ENCODE data around the gene FANCL.
"Not testable (repeated sequence)": the region's sequence is repeated elsewhere in the genome, so short reads cannot be mapped to it uniquely, and the experiment has no call there.

The FANCL gene

GRCh38 chr2:58197894-58198293 is 43.2 kb downstream of the FANCL start:
- Histone ChIP-seq H3K27ac (replicated peaks) (no peak overlapping the region), H3K4me3 (replicated peaks; ENCODE audit: insufficient read depth, low read length) (no peak overlapping the region), H3K27me3 (ENCODE audit: insufficient read depth, poor library complexity, severe bottlenecking) (no peaks in the 10 kb centered on the region)
- no peak for DNase-seq (ENCODE audit: low read depth in 1 of 2, low spot score in 1 of 2)
- TF ChIP-seq CTCF (IDR thresholded peaks at IDR 0.05; ENCODE audit: insufficient read depth, low read length) (no peak), POLR2AphosphoS5 (IDR thresholded peaks at IDR 0.05; ENCODE audit: low read depth) (no peak), SPI1 (IDR thresholded peaks at IDR 0.05; ENCODE audit: borderline replicate concordance, low read depth) (no peak), GABPA (IDR thresholded peaks at IDR 0.05; ENCODE audit: low read depth) (no peak), REST (IDR thresholded peaks at IDR 0.05; ENCODE audit: insufficient replicate concordance, low read depth) (no peak)

- no peak for DNase-seq (ENCODE audit: low read depth in 1 of 2, low spot score in 1 of 2)
- no peak overlapping the region for H3K4me3 ChIP-seq (replicated peaks; ENCODE audit: insufficient read depth, low read length)
- TF ChIP-seq GABPA (IDR thresholded peaks at IDR 0.05; ENCODE audit: low read depth) (no peak), REST (IDR thresholded peaks at IDR 0.05; ENCODE audit: insufficient replicate concordance, low read depth) (no peak), SPI1 (IDR thresholded peaks at IDR 0.05; ENCODE audit: borderline replicate concordance, low read depth) (no peak), CTCF (IDR thresholded peaks at IDR 0.05; ENCODE audit: insufficient read depth, low read length) (no peak), POLR2AphosphoS5 (IDR thresholded peaks at IDR 0.05; ENCODE audit: low read depth) (no peak)
- no peak overlapping the region for H3K27ac ChIP-seq (replicated peaks)
- no peaks in the 10 kb centered on the region for H3K27me3 ChIP-seq (ENCODE audit: insufficient read depth, poor library complexity, severe bottlenecking)
Measured at GRCh38 chr2:58195662-58196061, 45.5 kb downstream of the FANCL start.

GRCh38 chr2:58194458-58194857 is 46.7 kb downstream of the FANCL start:
- Histone ChIP-seq H3K27ac (replicated peaks) (no peak overlapping the region), H3K4me3 (replicated peaks; ENCODE audit: insufficient read depth, low read length) (no peak overlapping the region), H3K27me3 (ENCODE audit: insufficient read depth, poor library complexity, severe bottlenecking) (no peaks in the 10 kb centered on the region)
- no peak for DNase-seq (ENCODE audit: low read depth in 1 of 2, low spot score in 1 of 2)
- TF ChIP-seq REST (IDR thresholded peaks at IDR 0.05; ENCODE audit: insufficient replicate concordance, low read depth) (peak; percentile 31), CTCF (IDR thresholded peaks at IDR 0.05; ENCODE audit: insufficient read depth, low read length) (no peak)

GRCh38 chr2:58187022-58187421 is 54.1 kb downstream of the FANCL start:
- DNase-seq (ENCODE audit: low read depth in 1 of 2, low spot score in 1 of 2); H3K4me3 ChIP-seq (replicated peaks; ENCODE audit: insufficient read depth, low read length); H3K27me3 ChIP-seq (ENCODE audit: insufficient read depth, poor library complexity, severe bottlenecking); H3K27ac ChIP-seq (replicated peaks): not testable (repeated sequence)

Data from HL-60 (cell line).